Stimulated activated CD4-positive, alpha-beta T cell treated with anti-CD3 and anti-CD28 coated beads, TNF-alpha, amount 100 ng/mL, for 48 hours (primary cell): ENCODE data around the gene ROM1.
"Not testable (repeated sequence)": the region's sequence is repeated elsewhere in the genome, so short reads cannot be mapped to it uniquely, and the experiment has no call there.

ENCODE experiments used
- DNase-seq, 3 donors: peaks; one replicate each; pipeline ENCODE4 v3.0.0-alpha.2; 2020; ENCODE audit warnings: low read depth in 3 of 3

ROM1 gene

GRCh38 chr11:62608776-62609175 lies 4.3 kb upstream of the ROM1 start:
- DNase-seq = no peak

GRCh38 chr11:62610403-62610802 lies 2.7 kb upstream of the ROM1 start:
- no peak for DNase-seq

GRCh38 chr11:62610814-62611704 lies 2.0 kb upstream of the ROM1 start:
- no peak for DNase-seq

- DNase-seq = peak in 2 of 3 donors; percentile 31 to 53
Measured at GRCh38 chr11:62611705-62612365, 1.2 kb upstream of the ROM1 start.

GRCh38 chr11:62613291-62613778 lies 278 bp downstream of the ROM1 start:
- DNase-seq = no peak

DNA sequence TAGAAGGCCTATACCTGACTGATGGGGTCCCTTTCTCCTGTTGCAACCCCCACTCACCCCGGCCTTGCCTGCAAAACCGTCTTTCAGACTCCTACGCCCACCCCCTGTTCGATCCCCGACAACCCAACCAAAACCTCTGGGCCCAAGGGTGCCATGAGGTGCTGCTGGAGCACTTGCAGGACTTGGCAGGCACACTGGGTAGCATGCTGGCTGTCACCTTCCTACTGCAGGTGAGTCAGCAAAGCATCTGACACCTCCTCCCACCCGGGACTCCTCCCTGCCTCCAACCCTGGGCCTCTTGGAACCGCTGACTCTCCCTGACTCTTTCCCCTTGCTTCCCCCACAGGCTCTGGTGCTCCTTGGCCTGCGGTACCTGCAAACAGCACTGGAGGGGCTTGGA lies 1.2 kb downstream of the ROM1 start:
- peak; percentile 39 to 46 (median 44) for DNase-seq

- DNase-seq = no peak
Measured at GRCh38 chr11:62615521-62615920, 2.5 kb downstream of the ROM1 start.

- not testable (repeated sequence) for DNase-seq
Measured at GRCh38 chr11:62616957-62617356, 3.9 kb downstream of the ROM1 start.

GRCh38 chr11:62621027-62621566 lies 8.0 kb downstream of the ROM1 start:
- DNase-seq = no peak

GRCh38 chr11:62621567-62622470 lies 8.8 kb downstream of the ROM1 start, which contains the start of gene B3GAT3:
B3GAT3 (minus strand) TSS chr11:62621986; CDS start chr11:62621947, 39 bp downstream.
- DNase-seq = peak; percentile 93 to 95 (median 94)

DNA sequence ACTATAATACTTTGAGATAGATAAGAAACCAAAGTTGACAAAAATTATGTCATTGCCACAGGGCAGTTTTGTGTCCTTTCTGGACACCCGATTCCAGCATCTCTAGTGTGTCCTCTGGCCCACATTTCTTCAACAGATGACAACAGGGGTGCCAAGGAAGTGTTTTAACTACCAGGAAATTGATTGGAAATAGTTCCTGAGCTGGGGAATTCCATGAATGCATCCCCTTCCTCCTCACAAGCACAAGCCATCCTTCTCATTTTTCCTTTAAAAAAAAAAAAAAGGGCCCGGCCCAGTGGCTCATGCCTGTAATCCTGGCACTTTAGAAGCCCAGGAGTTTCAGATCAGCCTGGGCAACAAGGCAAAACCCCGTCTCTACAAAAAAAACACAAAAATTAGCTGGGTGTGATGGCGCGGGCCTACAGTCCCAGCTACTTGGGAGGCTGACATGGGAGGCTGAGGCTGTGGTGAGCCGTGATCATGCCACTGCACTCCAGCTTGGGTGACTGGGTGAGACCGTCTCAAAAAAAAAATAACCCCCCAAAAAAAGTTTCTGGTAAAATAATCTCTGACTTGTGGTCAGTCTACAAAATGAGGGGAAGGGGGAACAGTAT lies 9.5 kb downstream of the ROM1 start:
- no peak for DNase-seq

DNA sequence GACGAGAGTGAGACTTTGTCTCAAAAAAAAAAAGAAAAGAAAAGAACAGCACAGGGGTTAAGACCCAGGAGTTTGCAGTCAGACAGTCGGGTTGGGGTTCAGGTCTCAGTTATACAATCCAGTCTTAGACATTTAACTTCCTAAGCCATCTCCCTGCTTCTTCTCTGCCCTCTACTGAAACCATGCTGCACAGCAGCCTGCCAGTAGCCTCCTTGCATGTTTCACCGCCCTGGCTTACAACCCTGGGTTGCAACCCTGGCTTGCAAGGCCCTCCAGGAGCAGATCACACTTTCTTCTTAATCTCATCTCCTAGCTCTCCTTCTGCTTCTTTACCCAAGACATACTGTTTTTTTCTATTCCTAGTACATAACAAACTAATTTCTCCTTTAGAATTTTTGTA lies 14.7 kb downstream of the ROM1 start:
- DNase-seq = no peak

GRCh38 chr11:62632492-62632891 lies 19.4 kb downstream of the ROM1 start:
- DNase-seq = no peak

- DNase-seq = no peak
Measured at GRCh38 chr11:62644220-62644619, 31.2 kb downstream of the ROM1 start.

- DNase-seq = no peak
Measured at GRCh38 chr11:62645671-62645945, 32.6 kb downstream of the ROM1 start.

GRCh38 chr11:62645946-62646824 lies 33.1 kb downstream of the ROM1 start, which contains the start of gene GANAB:
GANAB (minus strand) TSS chr11:62646613; CDS start chr11:62646599, 14 bp downstream.
- DNase-seq = peak; percentile 99 to 100 (median 99)

DNA sequence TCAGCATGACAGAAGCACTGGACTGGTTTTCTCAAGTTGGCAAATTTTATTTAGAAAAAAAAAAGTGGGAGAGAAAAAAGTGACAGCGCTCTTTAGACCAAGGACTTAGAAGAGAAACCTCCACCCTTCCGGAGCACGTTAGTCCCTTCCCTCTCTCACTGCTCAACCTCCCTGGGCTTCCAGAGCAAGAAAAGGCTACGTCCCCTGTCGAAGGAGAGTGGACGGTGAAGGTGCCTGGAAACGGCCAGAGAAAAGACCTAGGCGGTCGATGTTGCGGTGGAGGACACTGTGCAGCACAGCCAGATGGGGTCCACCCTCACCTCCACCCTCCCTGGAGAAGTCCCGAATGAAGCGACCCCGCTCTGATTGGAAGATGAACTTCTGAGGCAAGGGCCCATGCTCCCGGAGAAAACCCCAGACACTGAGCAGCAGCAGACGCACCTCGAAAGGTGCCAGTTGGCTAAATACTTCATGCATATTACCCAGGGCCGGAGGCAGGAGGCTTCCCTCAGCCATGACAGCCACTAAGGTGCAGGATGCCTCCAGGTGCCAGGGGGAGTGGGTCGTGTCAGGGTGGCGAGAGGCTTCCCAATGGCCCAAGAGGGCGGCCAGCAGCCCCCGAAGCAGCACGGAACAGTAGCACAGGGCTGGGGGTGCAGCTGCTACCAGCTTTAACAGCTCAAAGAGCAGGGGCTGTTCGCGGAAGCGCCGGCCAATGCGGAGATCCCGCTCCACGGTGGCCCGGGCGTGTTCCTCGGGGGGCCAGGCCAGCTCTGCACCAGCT lies 34.0 kb downstream of the ROM1 start:
- DNase-seq = no peak

GRCh38 chr11:62647609-62648005 lies 34.5 kb downstream of the ROM1 start:
- no peak for DNase-seq
